HEK293 (cell line): ENCODE measurements around the gene CCL2.

Source experiments
- CTCF ChIA-PET: fragments of 350-600 bp; formaldehyde crosslinking; extraction: SDS; loops from one replicate; lab custom pipeline; 2021; ENCODE audit warnings: antibody characterized with exemption; lab: Yijun Ruan, JAX
- POLR2A ChIA-PET: fragments of 300-600 bp; formaldehyde crosslinking; extraction: SDS; loops from one replicate; lab custom pipeline; 2020; ENCODE audit warnings: antibody characterized with exemption, inconsistent platforms; lab: Yijun Ruan, JAX
- H3K27ac ChIP-seq: fragments of 200-500 bp; sonication (Bioruptor generic); 2 replicates; pipeline ENCODE4 v1.5.1; 2014; ENCODE audit warnings: low read depth, low read length, control low read depth, inconsistent platforms; ENCODE audit errors: extremely low read depth
- H3K36me3 ChIP-seq, 2 experiments: fragments of 200-500 bp in 1 of 2; sonication (Bioruptor generic) in 1 of 2; 1 replicate in 1 of 2; 2 replicates in 1 of 2; pipeline ENCODE4 v1.5.1; 2014 to 2017; ENCODE audit warnings: inconsistent platforms in 2 of 2, low read length in 2 of 2; ENCODE audit not compliant: control insufficient read depth in 2 of 2, insufficient read depth in 1 of 2
- H3K4me1 ChIP-seq: fragments of 200-500 bp; sonication (Bioruptor generic); 2 replicates; pipeline ENCODE4 v1.5.1; 2014; ENCODE audit warnings: mild to moderate bottlenecking, low read length, inconsistent platforms; ENCODE audit not compliant: control insufficient read depth, insufficient read depth
- H3K4me3 ChIP-seq: 2 replicates; pipeline ENCODE4 v1.5.1; 2011; ENCODE audit warnings: low read depth, mild to moderate bottlenecking, control low read depth, low read length, moderate library complexity
- H3K9me3 ChIP-seq: fragments of 200-500 bp; sonication (Bioruptor generic); 2 replicates; pipeline ENCODE4 v1.5.1; 2014; ENCODE audit warnings: low read depth, low read length, inconsistent platforms; ENCODE audit not compliant: control insufficient read depth, insufficient read depth
- ELK4 ChIP-seq: IDR thresholded peaks from 2 replicates; pipeline ENCODE4 v1.6.1; 2011; ENCODE audit warnings: mild to moderate bottlenecking, low read depth, low read length, borderline replicate concordance
- IKZF3 ChIP-seq: fragments of 450-650 bp; IDR thresholded peaks from 2 replicates; pipeline ENCODE4 v1.5.0; 2018; ENCODE audit warnings: missing biosample characterization, mild to moderate bottlenecking, missing genetic modification characterization, moderate library complexity
- KLF10 ChIP-seq: fragments of 450-650 bp; IDR thresholded peaks from 2 replicates; pipeline ENCODE4 v1.5.1; 2018; ENCODE audit warnings: missing biosample characterization, mild to moderate bottlenecking, missing genetic modification characterization
- KLF9 ChIP-seq: fragments of 450-650 bp; formaldehyde crosslinking; IDR thresholded peaks from 2 replicates; pipeline ENCODE4 v1.5.1; 2016; ENCODE audit warnings: missing biosample characterization, missing genetic modification characterization, low read depth
- OVOL3 ChIP-seq: fragments of 450-650 bp; formaldehyde crosslinking; IDR thresholded peaks from 2 replicates; pipeline ENCODE4 v1.5.1; 2016; ENCODE audit warnings: missing biosample characterization, missing genetic modification characterization
- PRDM1 ChIP-seq: fragments of 450-650 bp; formaldehyde crosslinking; IDR thresholded peaks from 2 replicates; pipeline ENCODE4; 2016; ENCODE audit warnings: missing biosample characterization, missing genetic modification characterization
- SP3 ChIP-seq: fragments of 450-650 bp; formaldehyde crosslinking; IDR thresholded peaks from 2 replicates; pipeline ENCODE4 v1.5.1; 2016; ENCODE audit warnings: missing biosample characterization, missing genetic modification characterization
- ZNF157 ChIP-seq: fragments of 450-650 bp; formaldehyde crosslinking; IDR thresholded peaks from 2 replicates; pipeline ENCODE4 v1.5.1; 2016; ENCODE audit warnings: missing biosample characterization, missing genetic modification characterization
- ZNF514 ChIP-seq: fragments of 450-650 bp; formaldehyde crosslinking; IDR thresholded peaks from 2 replicates; pipeline ENCODE4 v1.5.1; 2016; ENCODE audit warnings: missing biosample characterization, missing genetic modification characterization
- ZNF560 ChIP-seq: fragments of 450-650 bp; formaldehyde crosslinking; IDR thresholded peaks from 2 replicates; pipeline ENCODE4 v1.5.1; 2017; ENCODE audit warnings: missing biosample characterization, missing genetic modification characterization, borderline replicate concordance
- ZNF571 ChIP-seq: fragments of 450-650 bp; formaldehyde crosslinking; IDR thresholded peaks from 2 replicates; pipeline ENCODE4 v1.5.0; 2017; ENCODE audit warnings: missing biosample characterization, missing genetic modification characterization
- ZNF629 ChIP-seq: fragments of 450-650 bp; formaldehyde crosslinking; IDR thresholded peaks from 2 replicates; pipeline ENCODE4 v1.5.1; 2017; ENCODE audit warnings: missing biosample characterization, missing genetic modification characterization
- ZNF658 ChIP-seq: fragments of 450-650 bp; formaldehyde crosslinking; IDR thresholded peaks from 2 replicates; pipeline ENCODE4; 2016; ENCODE audit warnings: missing biosample characterization, missing genetic modification characterization
- ZNF701 ChIP-seq: fragments of 450-650 bp; formaldehyde crosslinking; IDR thresholded peaks from 2 replicates; pipeline ENCODE4 v1.5.1; 2016; ENCODE audit warnings: missing biosample characterization, missing genetic modification characterization
- ZNF768 ChIP-seq: fragments of 450-650 bp; formaldehyde crosslinking; IDR thresholded peaks from 2 replicates; pipeline ENCODE4 v1.5.1; 2018; ENCODE audit warnings: missing biosample characterization, mild to moderate bottlenecking, missing genetic modification characterization
- ZNF791 ChIP-seq: fragments of 450-650 bp; formaldehyde crosslinking; IDR thresholded peaks from 2 replicates; pipeline ENCODE4 v1.5.1; 2016; ENCODE audit warnings: missing biosample characterization, missing genetic modification characterization
- ZSCAN23 ChIP-seq: fragments of 450-650 bp; formaldehyde crosslinking; IDR thresholded peaks from 2 replicates; pipeline ENCODE4 v1.5.1; 2016; ENCODE audit warnings: missing biosample characterization, missing genetic modification characterization
- TF ChIP-seq, protein P1 (sequence below): fragments of 450-650 bp; formaldehyde crosslinking; IDR thresholded peaks from 2 replicates; pipeline ENCODE4 v1.5.1; 2016; ENCODE audit warnings: missing biosample characterization, missing genetic modification characterization
- TF ChIP-seq, protein P2 (sequence below): fragments of 450-650 bp; formaldehyde crosslinking; IDR thresholded peaks from 2 replicates; pipeline ENCODE4; 2016; ENCODE audit warnings: missing biosample characterization, missing genetic modification characterization
- TF ChIP-seq, protein P3 (sequence below): fragments of 450-650 bp; formaldehyde crosslinking; IDR thresholded peaks from 2 replicates; pipeline ENCODE4 v1.5.1; 2016; ENCODE audit warnings: missing biosample characterization, missing genetic modification characterization, borderline replicate concordance

The CCL2 gene

DNA sequence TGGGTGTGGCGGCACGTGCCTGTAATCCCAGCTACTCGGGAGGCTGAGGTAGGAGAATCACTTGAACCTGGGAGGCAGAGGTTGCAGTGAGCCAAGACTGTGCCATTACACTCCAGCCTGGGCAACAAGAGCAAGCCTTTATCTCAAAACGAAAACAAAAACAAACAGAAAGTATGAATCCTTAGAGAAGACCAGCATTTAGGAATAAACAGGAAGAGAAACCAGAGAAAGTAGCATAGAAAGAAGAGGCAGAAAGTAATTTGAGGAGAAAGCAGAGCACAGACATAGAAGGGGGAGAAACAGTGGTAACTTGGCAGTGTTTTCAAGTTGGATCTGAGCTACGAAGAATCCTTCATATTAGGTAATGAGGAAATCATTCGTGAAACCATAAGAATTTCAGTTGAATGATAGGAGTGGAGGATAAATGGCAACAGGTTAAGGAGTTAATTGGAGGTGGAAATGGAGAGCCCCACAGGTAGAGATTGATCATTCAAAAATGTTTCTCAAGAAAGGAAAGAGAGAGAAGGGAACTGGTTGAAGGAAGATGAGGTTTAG, 9.7 kb upstream of the CCL2 start:
- CTCF ChIA-PET = interaction anchor here (0.7 kb wide), 1 partner anchor 10 kb away, joined by 4 read pairs; no protein-coding TSS in a partner anchor
- H3K9me3 ChIP-seq = no peaks in the 10 kb centered on the region
- TF ChIP-seq PRDM1 (tag by site-specific recombination) = peak; percentile 5; the same call in 1 of the 2 replicates
- TF ChIP-seq KLF9 (tag by site-specific recombination) = no peak

GRCh38 chr17:34246446-34246845, 8.6 kb upstream of the CCL2 start:
- ChIA-PET CTCF (interaction anchor here (0.6 kb wide), 1 partner anchor 75 kb away, joined by 3 read pairs; no protein-coding TSS in a partner anchor), POLR2A (no interaction called here)
- no peaks in the 10 kb centered on the region for H3K9me3 ChIP-seq
- TF ChIP-seq, protein P1, sequence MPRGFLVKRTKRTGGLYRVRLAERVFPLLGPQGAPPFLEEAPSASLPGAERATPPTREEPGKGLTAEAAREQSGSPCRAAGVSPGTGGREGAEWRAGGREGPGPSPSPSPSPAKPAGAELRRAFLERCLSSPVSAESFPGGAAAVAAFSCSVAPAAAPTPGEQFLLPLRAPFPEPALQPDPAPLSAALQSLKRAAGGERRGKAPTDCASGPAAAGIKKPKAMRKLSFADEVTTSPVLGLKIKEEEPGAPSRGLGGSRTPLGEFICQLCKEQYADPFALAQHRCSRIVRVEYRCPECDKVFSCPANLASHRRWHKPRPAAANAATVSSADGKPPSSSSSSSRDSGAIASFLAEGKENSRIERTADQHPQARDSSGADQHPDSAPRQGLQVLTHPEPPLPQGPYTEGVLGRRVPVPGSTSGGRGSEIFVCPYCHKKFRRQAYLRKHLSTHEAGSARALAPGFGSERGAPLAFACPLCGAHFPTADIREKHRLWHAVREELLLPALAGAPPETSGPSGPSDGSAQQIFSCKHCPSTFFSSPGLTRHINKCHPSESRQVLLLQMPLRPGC (tag by site-specific recombination) = no peak
- no peak for TF ChIP-seq ZNF571
- no peak for TF ChIP-seq ZNF560 (tag by site-specific recombination)
- no peak for TF ChIP-seq IKZF3 (tag by site-specific recombination)
- no peak for TF ChIP-seq ELK4
- TF ChIP-seq KLF10 (tag by site-specific recombination) = no peak
- TF ChIP-seq ZNF514 = no peak
- no peak for TF ChIP-seq ZNF658 (tag by site-specific recombination)
- TF ChIP-seq SP3 = no peak
- no peak for TF ChIP-seq ZNF791 (tag by site-specific recombination)
- TF ChIP-seq OVOL3 (tag by site-specific recombination) = no peak
- no peak for TF ChIP-seq ZNF768 (tag by site-specific recombination)
- no peak for TF ChIP-seq ZSCAN23
- TF ChIP-seq, protein P2, sequence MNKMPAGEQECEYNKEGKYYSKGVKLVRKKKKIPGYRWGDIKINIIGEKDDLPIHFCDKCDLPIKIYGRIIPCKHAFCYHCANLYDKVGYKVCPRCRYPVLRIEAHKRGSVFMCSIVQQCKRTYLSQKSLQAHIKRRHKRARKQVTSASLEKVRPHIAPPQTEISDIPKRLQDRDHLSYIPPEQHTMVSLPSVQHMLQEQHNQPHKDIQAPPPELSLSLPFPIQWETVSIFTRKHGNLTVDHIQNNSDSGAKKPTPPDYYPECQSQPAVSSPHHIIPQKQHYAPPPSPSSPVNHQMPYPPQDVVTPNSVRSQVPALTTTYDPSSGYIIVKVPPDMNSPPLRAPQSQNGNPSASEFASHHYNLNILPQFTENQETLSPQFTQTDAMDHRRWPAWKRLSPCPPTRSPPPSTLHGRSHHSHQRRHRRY (tag by site-specific recombination) = no peak
- TF ChIP-seq ZNF701 (tag by site-specific recombination) = no peak
- TF ChIP-seq ZNF629 (tag by site-specific recombination) = no peak
- TF ChIP-seq ZNF157 (tag by site-specific recombination) = no peak
- TF ChIP-seq, protein P3, sequence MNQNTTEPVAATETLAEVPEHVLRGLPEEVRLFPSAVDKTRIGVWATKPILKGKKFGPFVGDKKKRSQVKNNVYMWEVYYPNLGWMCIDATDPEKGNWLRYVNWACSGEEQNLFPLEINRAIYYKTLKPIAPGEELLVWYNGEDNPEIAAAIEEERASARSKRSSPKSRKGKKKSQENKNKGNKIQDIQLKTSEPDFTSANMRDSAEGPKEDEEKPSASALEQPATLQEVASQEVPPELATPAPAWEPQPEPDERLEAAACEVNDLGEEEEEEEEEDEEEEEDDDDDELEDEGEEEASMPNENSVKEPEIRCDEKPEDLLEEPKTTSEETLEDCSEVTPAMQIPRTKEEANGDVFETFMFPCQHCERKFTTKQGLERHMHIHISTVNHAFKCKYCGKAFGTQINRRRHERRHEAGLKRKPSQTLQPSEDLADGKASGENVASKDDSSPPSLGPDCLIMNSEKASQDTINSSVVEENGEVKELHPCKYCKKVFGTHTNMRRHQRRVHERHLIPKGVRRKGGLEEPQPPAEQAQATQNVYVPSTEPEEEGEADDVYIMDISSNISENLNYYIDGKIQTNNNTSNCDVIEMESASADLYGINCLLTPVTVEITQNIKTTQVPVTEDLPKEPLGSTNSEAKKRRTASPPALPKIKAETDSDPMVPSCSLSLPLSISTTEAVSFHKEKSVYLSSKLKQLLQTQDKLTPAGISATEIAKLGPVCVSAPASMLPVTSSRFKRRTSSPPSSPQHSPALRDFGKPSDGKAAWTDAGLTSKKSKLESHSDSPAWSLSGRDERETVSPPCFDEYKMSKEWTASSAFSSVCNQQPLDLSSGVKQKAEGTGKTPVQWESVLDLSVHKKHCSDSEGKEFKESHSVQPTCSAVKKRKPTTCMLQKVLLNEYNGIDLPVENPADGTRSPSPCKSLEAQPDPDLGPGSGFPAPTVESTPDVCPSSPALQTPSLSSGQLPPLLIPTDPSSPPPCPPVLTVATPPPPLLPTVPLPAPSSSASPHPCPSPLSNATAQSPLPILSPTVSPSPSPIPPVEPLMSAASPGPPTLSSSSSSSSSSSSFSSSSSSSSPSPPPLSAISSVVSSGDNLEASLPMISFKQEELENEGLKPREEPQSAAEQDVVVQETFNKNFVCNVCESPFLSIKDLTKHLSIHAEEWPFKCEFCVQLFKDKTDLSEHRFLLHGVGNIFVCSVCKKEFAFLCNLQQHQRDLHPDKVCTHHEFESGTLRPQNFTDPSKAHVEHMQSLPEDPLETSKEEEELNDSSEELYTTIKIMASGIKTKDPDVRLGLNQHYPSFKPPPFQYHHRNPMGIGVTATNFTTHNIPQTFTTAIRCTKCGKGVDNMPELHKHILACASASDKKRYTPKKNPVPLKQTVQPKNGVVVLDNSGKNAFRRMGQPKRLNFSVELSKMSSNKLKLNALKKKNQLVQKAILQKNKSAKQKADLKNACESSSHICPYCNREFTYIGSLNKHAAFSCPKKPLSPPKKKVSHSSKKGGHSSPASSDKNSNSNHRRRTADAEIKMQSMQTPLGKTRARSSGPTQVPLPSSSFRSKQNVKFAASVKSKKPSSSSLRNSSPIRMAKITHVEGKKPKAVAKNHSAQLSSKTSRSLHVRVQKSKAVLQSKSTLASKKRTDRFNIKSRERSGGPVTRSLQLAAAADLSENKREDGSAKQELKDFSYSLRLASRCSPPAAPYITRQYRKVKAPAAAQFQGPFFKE = no peak
- no peak overlapping the region for H3K27ac ChIP-seq
- H3K36me3 ChIP-seq = no peaks in the 10 kb centered on the region
- no peaks in the 10 kb centered on the region for H3K4me1 ChIP-seq
- no peak overlapping the region for H3K4me3 ChIP-seq

More for the DNA sequence above, 9.7 kb upstream of the CCL2 start:
- Histone ChIP-seq H3K27ac (no peak overlapping the region), H3K36me3 (no peaks in the 10 kb centered on the region), H3K4me3 (no peak overlapping the region), H3K4me1 (no peaks in the 10 kb centered on the region)
- POLR2A ChIA-PET = no interaction called here
